HEK293 (cell line): ENCODE measurements around the gene VDR.
A peak's percentile ranks its signal among the peaks of the same experiment; 100 is the strongest.

ENCODE experiments used
- CTCF ChIA-PET: fragments of 350-600 bp; formaldehyde crosslinking; extraction: SDS; loops from one replicate; lab custom pipeline; 2021; ENCODE audit warnings: antibody characterized with exemption; lab: Yijun Ruan, JAX
- POLR2A ChIA-PET: fragments of 300-600 bp; formaldehyde crosslinking; extraction: SDS; loops from one replicate; lab custom pipeline; 2020; ENCODE audit warnings: antibody characterized with exemption, inconsistent platforms; lab: Yijun Ruan, JAX
- H3K27ac ChIP-seq: fragments of 200-500 bp; sonication (Bioruptor generic); 2 replicates; pipeline ENCODE4 v1.5.1; 2014; ENCODE audit warnings: low read depth, low read length, control low read depth, inconsistent platforms; ENCODE audit errors: extremely low read depth
- H3K36me3 ChIP-seq, 2 experiments: fragments of 200-500 bp in 1 of 2; sonication (Bioruptor generic) in 1 of 2; 1 replicate in 1 of 2; 2 replicates in 1 of 2; pipeline ENCODE4 v1.5.1; 2014 to 2017; ENCODE audit warnings: inconsistent platforms in 2 of 2, low read length in 2 of 2; ENCODE audit not compliant: control insufficient read depth in 2 of 2, insufficient read depth in 1 of 2
- H3K4me1 ChIP-seq: fragments of 200-500 bp; sonication (Bioruptor generic); 2 replicates; pipeline ENCODE4 v1.5.1; 2014; ENCODE audit warnings: mild to moderate bottlenecking, low read length, inconsistent platforms; ENCODE audit not compliant: control insufficient read depth, insufficient read depth
- H3K4me3 ChIP-seq: 2 replicates; pipeline ENCODE4 v1.5.1; 2011; ENCODE audit warnings: low read depth, mild to moderate bottlenecking, control low read depth, low read length, moderate library complexity
- H3K9me3 ChIP-seq: fragments of 200-500 bp; sonication (Bioruptor generic); 2 replicates; pipeline ENCODE4 v1.5.1; 2014; ENCODE audit warnings: low read depth, low read length, inconsistent platforms; ENCODE audit not compliant: control insufficient read depth, insufficient read depth
- ZIC2 ChIP-seq: fragments of 450-650 bp; formaldehyde crosslinking; IDR thresholded peaks from 2 replicates; pipeline ENCODE4 v1.5.1; 2016; ENCODE audit warnings: missing biosample characterization, missing genetic modification characterization
- ZNF138 ChIP-seq: fragments of 450-650 bp; formaldehyde crosslinking; IDR thresholded peaks from 2 replicates; pipeline ENCODE4 v1.5.1; 2016; ENCODE audit warnings: missing biosample characterization, missing genetic modification characterization, borderline replicate concordance
- ZNF521 ChIP-seq: fragments of 450-650 bp; formaldehyde crosslinking; IDR thresholded peaks from 2 replicates; pipeline ENCODE4 v1.5.1; 2017; ENCODE audit warnings: missing biosample characterization, mild to moderate bottlenecking, missing genetic modification characterization
- ZNF548 ChIP-seq: fragments of 450-650 bp; formaldehyde crosslinking; IDR thresholded peaks from 2 replicates; pipeline ENCODE4 v1.5.1; 2016; ENCODE audit warnings: missing biosample characterization, missing genetic modification characterization

Gene VDR

GRCh38 chr12:47791874-47792273 is 112.9 kb downstream of the VDR start:
- H3K36me3 ChIP-seq, result peaks cover 0 to 89% of the 10 kb centered on the region in 2 experiments; a peak in 2 of 3 replicates
- TF ChIP-seq ZNF138 (tag by site-specific recombination) (no peak), ZIC2 (tag by site-specific recombination) (0 out of 2 replicates have a peak, but pooled peaks have one; percentile 7), ZNF521 (tag by site-specific recombination) (no peak), ZNF548 (tag by site-specific recombination) (no peak)
- no peaks in the 10 kb centered on the region for H3K4me1 ChIP-seq
- H3K9me3 ChIP-seq, result no peaks in the 10 kb centered on the region
- no peak overlapping the region for H3K27ac ChIP-seq
- H3K4me3 ChIP-seq, result no peak overlapping the region
- CTCF ChIA-PET, result interaction anchor here (1.1 to 10.6 kb wide), 4 partner anchors 16 to 48 kb away, joined by 3 to 112 read pairs (median 6); no protein-coding TSS in a partner anchor
- POLR2A ChIA-PET, result interaction anchor here (1.5 kb wide), 1 partner anchor 10 kb away, joined by 3 read pairs; no protein-coding TSS in a partner anchor
